HepG2 (cell line): ENCODE results near the gene DLEC1. TPM values are rescaled to one million over a fixed set of nuclear protein-coding genes. Genes with fewer than 3 reads are reported as not detected.

Experiments
- ARID2 ChIP-seq: sonication (generic); formaldehyde crosslinking; IDR thresholded peaks from 2 replicates; pipeline ENCODE4 v1.8.1; 2022; ENCODE audit warnings: mild to moderate bottlenecking, missing genetic modification reagents, borderline replicate concordance
- ASH2L ChIP-seq: fragments of 300-600, 200-600 bp; sonication (generic); IDR thresholded peaks from 2 replicates; pipeline ENCODE4 v1.7.0; 2017; ENCODE audit warnings: low read depth, mild to moderate bottlenecking, moderate library complexity, mixed read lengths, low read length; ENCODE audit not compliant: insufficient read length
- BHLHE40 ChIP-seq: IDR thresholded peaks from 2 replicates; pipeline ENCODE4 v1.6.1; 2011; ENCODE audit warnings: low read length, improper control_type of control experiment
- CAMTA2 ChIP-seq: sonication (generic); formaldehyde crosslinking; IDR thresholded peaks from 2 replicates; pipeline ENCODE4 v1.4.0; 2020; ENCODE audit warnings: mild to moderate bottlenecking, missing genetic modification reagents, borderline replicate concordance
- DNMT1 ChIP-seq: sonication (generic); formaldehyde crosslinking; IDR thresholded peaks from 2 replicates; pipeline ENCODE4 v1.5.1; 2020; ENCODE audit warnings: mild to moderate bottlenecking, missing genetic modification reagents
- FOSL2 ChIP-seq: sonication (generic); formaldehyde crosslinking; IDR thresholded peaks from 2 replicates; pipeline ENCODE4 v1.4.0; 2020; ENCODE audit warnings: missing genetic modification reagents
- FOXP1 ChIP-seq, 2 experiments: fragments of 450-650 bp in 1 of 2; IDR thresholded peaks; 2 replicates each; pipeline ENCODE4 v1.6.1; 2017 to 2018; ENCODE audit warnings: antibody characterized with exemption in 1 of 2
- JUN ChIP-seq: sonication (generic); formaldehyde crosslinking; IDR thresholded peaks from 2 replicates; pipeline ENCODE4 v1.4.0; 2020; ENCODE audit warnings: mild to moderate bottlenecking, missing genetic modification reagents
- ZFP1 ChIP-seq: IDR thresholded peaks from 2 replicates; pipeline ENCODE4 v1.6.1; 2016
- ZNF337 ChIP-seq: sonication (generic); formaldehyde crosslinking; IDR thresholded peaks from 2 replicates; pipeline ENCODE4 v1.5.1; 2020; ENCODE audit warnings: missing genetic modification reagents, low read depth, mild to moderate bottlenecking, borderline replicate concordance
- polyA plus RNA-seq, 8 experiments: library from polyadenylated mRNA; depleted of rRNA in 3 of 8; stranded (reverse) in 7 of 8; unstranded in 1 of 8; fragments of >200 nt; fragmentation: Illumina TruSeq in 4 of 8; extraction: Trizol in 4 of 8; gene quantifications; 2 replicates each; pipeline versions ENCODE4 v1.2.1 to v1.2.3, GENCODE V29; 2011 to 2016; ENCODE audit warnings: low read depth in 4 of 8, missing spikeins in 1 of 8, mixed read lengths in 1 of 8; ENCODE audit not compliant: insufficient read depth in 1 of 8
- total RNA-seq, 5 experiments: library from RNA; depleted of rRNA; stranded (reverse); fragments of >200 nt; fragmentation: Illumina TruSeq; extraction: Trizol; gene quantifications; 2 replicates each; pipeline ENCODE4 v1.2.3, GENCODE V29; 2016; ENCODE audit warnings: low read depth in 1 of 5
- TF ChIP-seq, protein P1 (sequence below): sonication (generic); formaldehyde crosslinking; IDR thresholded peaks from 2 replicates; pipeline ENCODE4 v1.9.0; 2021; ENCODE audit warnings: missing genetic modification reagents, borderline replicate concordance
- TF ChIP-seq, protein P2 (sequence below): sonication (generic); formaldehyde crosslinking; IDR thresholded peaks from 2 replicates; pipeline ENCODE4 v1.4.0; 2020; ENCODE audit warnings: missing genetic modification reagents
- TF ChIP-seq, protein P3 (sequence below): sonication (generic); formaldehyde crosslinking; IDR thresholded peaks from 2 replicates; pipeline ENCODE4 v1.8.0; 2022; ENCODE audit warnings: mild to moderate bottlenecking, missing genetic modification reagents; ENCODE audit not compliant: insufficient replicate concordance
- TF ChIP-seq, protein P4 (sequence below): IDR thresholded peaks from 2 replicates; pipeline ENCODE4 v1.6.1; 2016

Gene DLEC1
- total and polyA plus RNA-seq, 2 of the 13 experiments (the other 11 are each of a cell fraction or from before 2014, with no cell fraction given): 0.09 TPM; not detected in 1

DNA sequence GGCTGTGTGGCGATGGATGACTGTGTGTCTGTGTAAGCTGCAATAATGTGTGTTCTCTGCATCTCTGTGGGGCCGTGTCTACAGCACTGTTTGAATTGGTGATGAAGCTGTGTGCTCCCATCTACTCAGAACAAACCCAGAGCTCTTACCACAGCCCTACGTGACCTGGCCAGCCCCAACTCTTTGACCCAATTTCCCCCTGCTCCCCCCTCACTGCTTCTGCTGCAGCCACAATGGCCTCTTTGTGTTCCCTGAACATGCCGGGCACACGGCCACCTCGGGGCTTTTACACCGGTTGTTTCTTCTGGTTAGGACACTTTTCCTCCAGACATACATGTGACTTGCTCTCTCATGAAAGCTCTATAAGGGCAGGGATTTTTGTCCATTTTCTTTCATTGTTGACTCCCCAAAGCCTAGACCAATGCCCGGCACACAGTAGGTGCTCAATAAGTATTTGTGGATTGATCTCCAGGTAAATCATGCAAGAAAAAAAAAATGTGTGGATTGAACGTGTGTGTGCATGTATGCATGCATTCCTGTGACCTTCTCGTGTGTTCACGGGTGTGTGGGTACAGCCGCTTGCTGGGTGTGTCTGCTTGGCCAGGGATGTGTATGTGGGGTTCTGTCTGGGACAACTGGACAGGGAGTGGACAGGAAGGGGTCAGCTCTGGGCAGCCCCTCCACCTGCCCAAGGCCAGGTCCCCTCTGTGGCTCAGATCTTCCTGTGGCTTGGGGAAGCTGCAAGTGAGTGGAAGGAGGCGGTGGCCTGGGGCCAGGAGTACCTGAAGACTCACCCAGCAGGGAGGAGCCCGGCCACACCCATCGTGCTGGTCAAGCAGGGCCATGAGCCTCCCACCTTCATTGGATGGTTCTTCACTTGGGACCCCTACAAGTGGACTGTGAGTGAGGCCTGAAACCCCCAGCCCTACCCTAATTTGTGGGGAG is 33.7 kb upstream of the DLEC1 start (continued):
- TF ChIP-seq ARID2 (CRISPR knock-in tag) (no peak), DNMT1 (CRISPR knock-in tag) (0 out of 2 replicates have a peak, but pooled peaks have one; percentile 39), FOXP1 (IDR thresholded peaks at IDR 0.05) (no peak), FOXP1 (CRISPR knock-in tag; IDR thresholded peaks at IDR 0.05) (0 out of 2 replicates have a peak, but pooled peaks have one; percentile 20), ZFP1 (CRISPR knock-in tag) (no peak), JUN (0 out of 2 replicates have a peak, but pooled peaks have one; percentile 17), FOSL2 (0 out of 2 replicates have a peak, but pooled peaks have one; percentile 41), ASH2L (no peak), BHLHE40 (no peak), ZNF337 (CRISPR knock-in tag) (no peak), CAMTA2 (CRISPR knock-in tag) (0 out of 2 replicates have a peak, but pooled peaks have one; percentile 36)
- TF ChIP-seq, protein P1, sequence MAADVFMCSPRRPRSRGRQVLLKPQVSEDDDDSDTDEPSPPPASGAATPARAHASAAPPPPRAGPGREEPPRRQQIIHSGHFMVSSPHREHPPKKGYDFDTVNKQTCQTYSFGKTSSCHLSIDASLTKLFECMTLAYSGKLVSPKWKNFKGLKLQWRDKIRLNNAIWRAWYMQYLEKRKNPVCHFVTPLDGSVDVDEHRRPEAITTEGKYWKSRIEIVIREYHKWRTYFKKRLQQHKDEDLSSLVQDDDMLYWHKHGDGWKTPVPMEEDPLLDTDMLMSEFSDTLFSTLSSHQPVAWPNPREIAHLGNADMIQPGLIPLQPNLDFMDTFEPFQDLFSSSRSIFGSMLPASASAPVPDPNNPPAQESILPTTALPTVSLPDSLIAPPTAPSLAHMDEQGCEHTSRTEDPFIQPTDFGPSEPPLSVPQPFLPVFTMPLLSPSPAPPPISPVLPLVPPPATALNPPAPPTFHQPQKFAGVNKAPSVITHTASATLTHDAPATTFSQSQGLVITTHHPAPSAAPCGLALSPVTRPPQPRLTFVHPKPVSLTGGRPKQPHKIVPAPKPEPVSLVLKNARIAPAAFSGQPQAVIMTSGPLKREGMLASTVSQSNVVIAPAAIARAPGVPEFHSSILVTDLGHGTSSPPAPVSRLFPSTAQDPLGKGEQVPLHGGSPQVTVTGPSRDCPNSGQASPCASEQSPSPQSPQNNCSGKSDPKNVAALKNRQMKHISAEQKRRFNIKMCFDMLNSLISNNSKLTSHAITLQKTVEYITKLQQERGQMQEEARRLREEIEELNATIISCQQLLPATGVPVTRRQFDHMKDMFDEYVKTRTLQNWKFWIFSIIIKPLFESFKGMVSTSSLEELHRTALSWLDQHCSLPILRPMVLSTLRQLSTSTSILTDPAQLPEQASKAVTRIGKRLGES (CRISPR knock-in tag): no peak
- TF ChIP-seq, protein P2, sequence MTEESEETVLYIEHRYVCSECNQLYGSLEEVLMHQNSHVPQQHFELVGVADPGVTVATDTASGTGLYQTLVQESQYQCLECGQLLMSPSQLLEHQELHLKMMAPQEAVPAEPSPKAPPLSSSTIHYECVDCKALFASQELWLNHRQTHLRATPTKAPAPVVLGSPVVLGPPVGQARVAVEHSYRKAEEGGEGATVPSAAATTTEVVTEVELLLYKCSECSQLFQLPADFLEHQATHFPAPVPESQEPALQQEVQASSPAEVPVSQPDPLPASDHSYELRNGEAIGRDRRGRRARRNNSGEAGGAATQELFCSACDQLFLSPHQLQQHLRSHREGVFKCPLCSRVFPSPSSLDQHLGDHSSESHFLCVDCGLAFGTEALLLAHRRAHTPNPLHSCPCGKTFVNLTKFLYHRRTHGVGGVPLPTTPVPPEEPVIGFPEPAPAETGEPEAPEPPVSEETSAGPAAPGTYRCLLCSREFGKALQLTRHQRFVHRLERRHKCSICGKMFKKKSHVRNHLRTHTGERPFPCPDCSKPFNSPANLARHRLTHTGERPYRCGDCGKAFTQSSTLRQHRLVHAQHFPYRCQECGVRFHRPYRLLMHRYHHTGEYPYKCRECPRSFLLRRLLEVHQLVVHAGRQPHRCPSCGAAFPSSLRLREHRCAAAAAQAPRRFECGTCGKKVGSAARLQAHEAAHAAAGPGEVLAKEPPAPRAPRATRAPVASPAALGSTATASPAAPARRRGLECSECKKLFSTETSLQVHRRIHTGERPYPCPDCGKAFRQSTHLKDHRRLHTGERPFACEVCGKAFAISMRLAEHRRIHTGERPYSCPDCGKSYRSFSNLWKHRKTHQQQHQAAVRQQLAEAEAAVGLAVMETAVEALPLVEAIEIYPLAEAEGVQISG (CRISPR knock-in tag): peak; percentile 7; the same call in 1 of the 2 replicates
- TF ChIP-seq, protein P3, sequence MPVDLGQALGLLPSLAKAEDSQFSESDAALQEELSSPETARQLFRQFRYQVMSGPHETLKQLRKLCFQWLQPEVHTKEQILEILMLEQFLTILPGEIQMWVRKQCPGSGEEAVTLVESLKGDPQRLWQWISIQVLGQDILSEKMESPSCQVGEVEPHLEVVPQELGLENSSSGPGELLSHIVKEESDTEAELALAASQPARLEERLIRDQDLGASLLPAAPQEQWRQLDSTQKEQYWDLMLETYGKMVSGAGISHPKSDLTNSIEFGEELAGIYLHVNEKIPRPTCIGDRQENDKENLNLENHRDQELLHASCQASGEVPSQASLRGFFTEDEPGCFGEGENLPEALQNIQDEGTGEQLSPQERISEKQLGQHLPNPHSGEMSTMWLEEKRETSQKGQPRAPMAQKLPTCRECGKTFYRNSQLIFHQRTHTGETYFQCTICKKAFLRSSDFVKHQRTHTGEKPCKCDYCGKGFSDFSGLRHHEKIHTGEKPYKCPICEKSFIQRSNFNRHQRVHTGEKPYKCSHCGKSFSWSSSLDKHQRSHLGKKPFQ (CRISPR knock-in tag): peak; percentile 67
- TF ChIP-seq, protein P4, sequence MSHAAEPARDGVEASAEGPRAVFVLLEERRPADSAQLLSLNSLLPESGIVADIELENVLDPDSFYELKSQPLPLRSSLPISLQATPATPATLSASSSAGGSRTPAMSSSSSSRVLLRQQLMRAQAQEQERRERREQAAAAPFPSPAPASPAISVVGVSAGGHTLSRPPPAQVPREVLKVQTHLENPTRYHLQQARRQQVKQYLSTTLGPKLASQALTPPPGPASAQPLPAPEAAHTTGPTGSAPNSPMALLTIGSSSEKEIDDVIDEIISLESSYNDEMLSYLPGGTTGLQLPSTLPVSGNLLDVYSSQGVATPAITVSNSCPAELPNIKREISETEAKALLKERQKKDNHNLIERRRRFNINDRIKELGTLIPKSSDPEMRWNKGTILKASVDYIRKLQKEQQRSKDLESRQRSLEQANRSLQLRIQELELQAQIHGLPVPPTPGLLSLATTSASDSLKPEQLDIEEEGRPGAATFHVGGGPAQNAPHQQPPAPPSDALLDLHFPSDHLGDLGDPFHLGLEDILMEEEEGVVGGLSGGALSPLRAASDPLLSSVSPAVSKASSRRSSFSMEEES: peak; percentile 67; the same call in 1 of the 2 replicates
